Fibroblast of lung (primary cell): Measurements from ENCODE around the gene GPR55. TPM values are rescaled to one million over a fixed set of nuclear protein-coding genes. Genes with fewer than 3 reads are reported as not detected.

Experiments used
- DNase-seq, 2 donors: peaks; one replicate each; pipeline versions ENCODE4 v3.0.0 to v3.0.0-alpha.2; 2010; ENCODE audit warnings: low read depth in 2 of 2
- H2AFZ ChIP-seq: 2 replicates; pipeline ENCODE4 v1.5.1; 2012; ENCODE audit warnings: low read length, control low read depth, inconsistent platforms
- H3K27ac ChIP-seq: 2 replicates; pipeline ENCODE4 v1.5.1; 2011; ENCODE audit warnings: low read length, control low read depth; ENCODE audit not compliant: insufficient read depth
- H3K27me3 ChIP-seq: 2 replicates; pipeline ENCODE4 v1.5.1; 2011; ENCODE audit warnings: mild to moderate bottlenecking, low read length; ENCODE audit not compliant: control insufficient read depth, insufficient read depth
- H3K36me3 ChIP-seq: 2 replicates; pipeline ENCODE4 v1.5.1; 2011; ENCODE audit warnings: low read length; ENCODE audit not compliant: control insufficient read depth, insufficient read depth
- H3K4me1 ChIP-seq: 2 replicates; pipeline ENCODE4 v1.5.1; 2011; ENCODE audit warnings: low read length; ENCODE audit not compliant: control insufficient read depth, insufficient read depth; ENCODE audit errors: extremely low read depth
- H3K4me2 ChIP-seq: 2 replicates; pipeline ENCODE4 v1.5.1; 2011; ENCODE audit warnings: low read length, control low read depth; ENCODE audit not compliant: insufficient read depth; ENCODE audit errors: extremely low read depth
- H3K4me3 ChIP-seq, 4 experiments: fragments of 200-600 bp in 1 of 4; sonication (generic) in 1 of 4; replicated peaks in 1 of 4; 2 replicates each; pipeline ENCODE4 v1.5.1; 2011 to 2016; ENCODE audit warnings: low read length in 4 of 4, low read depth in 3 of 4, mild to moderate bottlenecking in 3 of 4, control low read depth in 2 of 4, inconsistent platforms in 1 of 4, mixed read lengths in 1 of 4; ENCODE audit not compliant: insufficient read depth in 1 of 4; ENCODE audit errors: control extremely low read depth in 1 of 4
- H3K79me2 ChIP-seq: 2 replicates; pipeline ENCODE4 v1.5.1; 2012; ENCODE audit warnings: mild to moderate bottlenecking, low read length, inconsistent platforms; ENCODE audit not compliant: control insufficient read depth, insufficient read depth
- H3K9ac ChIP-seq: 2 replicates; pipeline ENCODE4 v1.5.1; 2011; ENCODE audit warnings: mild to moderate bottlenecking, low read length, control low read depth; ENCODE audit not compliant: insufficient read depth
- H3K9me3 ChIP-seq: 2 replicates; pipeline ENCODE4 v1.5.1; 2012; ENCODE audit warnings: low read depth, low read length; ENCODE audit not compliant: control insufficient read depth, insufficient read depth
- H4K20me1 ChIP-seq: 2 replicates; pipeline ENCODE4 v1.5.1; 2011; ENCODE audit warnings: low read length; ENCODE audit not compliant: control insufficient read depth, insufficient read depth; ENCODE audit errors: extremely low read depth
- EZH2 ChIP-seq: IDR thresholded peaks from 2 replicates; pipeline ENCODE4 v1.5.1; 2012; ENCODE audit warnings: low read length, control low read depth, mild to moderate bottlenecking; ENCODE audit errors: missing control alignments
- polyA plus RNA-seq, 2 donors: library from polyadenylated mRNA; depleted of rRNA in 1 of 2; stranded (reverse) in 1 of 2; unstranded in 1 of 2; fragments of >200 nt; gene quantifications; 2 replicates each; pipeline ENCODE4 v1.2.1, GENCODE V29; 2011 to 2012; ENCODE audit warnings: missing spikeins in 1 of 2
- total RNA-seq: library from RNA; depleted of rRNA; stranded (reverse); fragments of >200 nt; gene quantifications from 2 replicates; pipeline ENCODE4 v1.2.1, GENCODE V29; 2014
- TF ChIP-seq, protein P1 (sequence below), 2 donors: IDR thresholded peaks in 1 of 2; conservative IDR thresholded peaks in 1 of 2; 1 replicate in 1 of 2; 2 replicates in 1 of 2; pipeline ENCODE4 v1.5.1; 2011 to 2012; ENCODE audit warnings: low read length in 2 of 2, control low read depth in 1 of 2, inconsistent platforms in 1 of 2, low read depth in 1 of 2, mild to moderate bottlenecking in 1 of 2

Gene GPR55
- total and polyA plus RNA-seq, 2 donors (not counting 1 experiment from before 2014, with no cell fraction given): not detected

DNA sequence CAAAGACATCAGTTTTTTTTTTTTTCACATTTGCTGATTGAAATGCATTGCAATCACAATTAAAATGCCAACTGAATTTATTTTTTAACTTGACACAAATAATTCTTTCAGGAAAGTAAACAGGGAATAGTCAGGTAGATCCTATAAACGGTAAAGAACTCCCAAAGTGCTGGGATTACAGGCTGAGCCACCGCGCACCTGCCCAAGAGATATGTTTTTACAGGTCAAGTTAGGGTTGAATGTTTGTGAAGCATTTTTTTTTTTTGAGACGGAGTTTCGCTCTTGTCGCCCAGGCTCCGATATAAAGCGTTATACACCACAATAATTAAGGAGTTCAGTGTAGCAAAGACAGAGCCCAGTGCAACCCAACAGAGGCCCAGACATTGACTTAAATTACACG lies 45.2 kb downstream of the GPR55 start:
- peaks cover 7% of the 10 kb centered on the region for H3K36me3 ChIP-seq
- H3K4me2 ChIP-seq: no peak overlapping the region
- H3K4me3 ChIP-seq: no peak overlapping the region
- no peak overlapping the region for H2AFZ ChIP-seq
- no peak for DNase-seq
- no peak overlapping the region for H3K9ac ChIP-seq
- TF ChIP-seq EZH2: no peak
- TF ChIP-seq, protein P1, sequence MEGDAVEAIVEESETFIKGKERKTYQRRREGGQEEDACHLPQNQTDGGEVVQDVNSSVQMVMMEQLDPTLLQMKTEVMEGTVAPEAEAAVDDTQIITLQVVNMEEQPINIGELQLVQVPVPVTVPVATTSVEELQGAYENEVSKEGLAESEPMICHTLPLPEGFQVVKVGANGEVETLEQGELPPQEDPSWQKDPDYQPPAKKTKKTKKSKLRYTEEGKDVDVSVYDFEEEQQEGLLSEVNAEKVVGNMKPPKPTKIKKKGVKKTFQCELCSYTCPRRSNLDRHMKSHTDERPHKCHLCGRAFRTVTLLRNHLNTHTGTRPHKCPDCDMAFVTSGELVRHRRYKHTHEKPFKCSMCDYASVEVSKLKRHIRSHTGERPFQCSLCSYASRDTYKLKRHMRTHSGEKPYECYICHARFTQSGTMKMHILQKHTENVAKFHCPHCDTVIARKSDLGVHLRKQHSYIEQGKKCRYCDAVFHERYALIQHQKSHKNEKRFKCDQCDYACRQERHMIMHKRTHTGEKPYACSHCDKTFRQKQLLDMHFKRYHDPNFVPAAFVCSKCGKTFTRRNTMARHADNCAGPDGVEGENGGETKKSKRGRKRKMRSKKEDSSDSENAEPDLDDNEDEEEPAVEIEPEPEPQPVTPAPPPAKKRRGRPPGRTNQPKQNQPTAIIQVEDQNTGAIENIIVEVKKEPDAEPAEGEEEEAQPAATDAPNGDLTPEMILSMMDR (conservative IDR thresholded peaks at IDR 0.05 in 1 of 2, IDR thresholded peaks at IDR 0.05 in 1 of 2; ENCODE audit: low read depth in 1 of 2, low read length in 2 of 2): no peak
- H3K9me3 ChIP-seq: no peaks in the 10 kb centered on the region
- no peaks in the 10 kb centered on the region for H3K4me1 ChIP-seq
- H3K27ac ChIP-seq: no peak overlapping the region
- no peaks in the 10 kb centered on the region for H4K20me1 ChIP-seq
- no peaks in the 10 kb centered on the region for H3K27me3 ChIP-seq
- H3K79me2 ChIP-seq: no peaks in the 10 kb centered on the region

DNA sequence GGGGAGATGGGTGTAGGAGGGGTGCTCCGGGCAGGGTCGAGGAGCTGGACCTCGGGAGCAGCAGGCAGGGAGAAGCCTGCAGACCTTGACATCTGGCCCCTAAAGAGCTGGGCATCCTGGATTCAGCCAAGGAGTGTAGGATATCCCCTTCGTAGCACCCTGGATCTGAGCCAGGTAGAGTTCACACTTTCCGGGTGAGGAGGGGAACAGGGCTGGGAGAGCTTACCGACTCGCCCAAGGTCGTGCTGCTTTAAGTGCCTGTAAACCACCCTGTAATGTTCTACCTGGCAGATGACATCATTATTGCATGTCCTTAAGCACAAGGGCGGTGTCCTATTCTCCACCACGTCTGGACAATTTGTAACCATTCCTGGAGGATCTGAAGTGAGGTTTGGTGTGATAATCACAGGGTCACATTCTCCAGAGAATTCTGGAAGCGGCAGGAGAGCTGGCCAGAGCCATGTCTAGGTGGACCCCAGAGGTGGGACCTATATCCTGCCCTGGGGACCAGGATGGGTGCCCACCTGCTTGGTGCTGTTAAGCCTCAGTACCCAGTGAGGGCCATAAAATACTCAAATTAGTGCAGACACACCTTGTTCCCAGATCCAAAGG lies 45.7 kb downstream of the GPR55 start:
- Histone ChIP-seq H3K27me3 (no peaks in the 10 kb centered on the region), H3K9me3 (no peaks in the 10 kb centered on the region), H2AFZ (no peak overlapping the region), H4K20me1 (no peaks in the 10 kb centered on the region), H3K4me3 (no peak overlapping the region), H3K9ac (no peak overlapping the region), H3K27ac (no peak overlapping the region), H3K4me2 (no peak overlapping the region), H3K79me2 (no peaks in the 10 kb centered on the region), H3K4me1 (no peaks in the 10 kb centered on the region), H3K36me3 (peaks cover 7% of the 10 kb centered on the region)
- no peak for DNase-seq
- no peak for TF ChIP-seq EZH2
- TF ChIP-seq, protein P1 (conservative IDR thresholded peaks at IDR 0.05 in 1 of 2, IDR thresholded peaks at IDR 0.05 in 1 of 2; ENCODE audit: low read depth in 1 of 2, low read length in 2 of 2): no peak

DNA sequence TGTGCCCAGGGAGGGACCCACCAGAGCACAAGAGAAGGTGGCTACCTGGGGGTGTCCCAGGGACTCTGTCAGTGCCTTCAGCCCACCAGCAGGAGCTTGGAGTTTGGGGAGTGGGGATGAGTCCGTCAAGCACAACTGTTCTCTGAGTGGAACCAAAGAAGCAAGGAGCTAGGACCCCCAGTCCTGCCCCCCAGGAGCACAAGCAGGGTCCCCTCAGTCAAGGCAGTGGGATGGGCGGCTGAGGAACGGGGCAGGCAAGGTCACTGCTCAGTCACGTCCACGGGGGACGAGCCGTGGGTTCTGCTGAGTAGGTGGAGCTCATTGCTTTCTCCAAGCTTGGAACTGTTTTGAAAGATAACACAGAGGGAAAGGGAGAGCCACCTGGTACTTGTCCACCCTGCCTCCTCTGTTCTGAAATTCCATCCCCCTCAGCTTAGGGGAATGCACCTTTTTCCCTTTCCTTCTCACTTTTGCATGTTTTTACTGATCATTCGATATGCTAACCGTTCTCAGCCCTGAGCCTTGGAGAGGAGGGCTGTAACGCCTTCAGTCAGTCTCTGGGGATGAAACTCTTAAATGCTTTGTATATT lies 46.3 kb downstream of the GPR55 start:
- DNase-seq: no peak
- Histone ChIP-seq H3K27ac (no peak overlapping the region), H3K9ac (no peak overlapping the region), H3K4me3 (no peak overlapping the region), H3K4me1 (no peaks in the 10 kb centered on the region), H3K36me3 (peaks cover 7% of the 10 kb centered on the region), H3K79me2 (no peaks in the 10 kb centered on the region), H3K4me2 (no peak overlapping the region), H2AFZ (no peak overlapping the region), H3K9me3 (no peaks in the 10 kb centered on the region), H3K27me3 (no peaks in the 10 kb centered on the region), H4K20me1 (no peaks in the 10 kb centered on the region)
- TF ChIP-seq, protein P1 (conservative IDR thresholded peaks at IDR 0.05 in 1 of 2, IDR thresholded peaks at IDR 0.05 in 1 of 2; ENCODE audit: low read depth in 1 of 2, low read length in 2 of 2): no peak
- TF ChIP-seq EZH2: no peak
